Myocyte (in vitro differentiated cells): ENCODE data around the gene NKIRAS2. TPM values are rescaled to one million over a fixed set of nuclear protein-coding genes. Genes with fewer than 3 reads are reported as not detected.
"Not testable (repeated sequence)": the region's sequence is repeated elsewhere in the genome, so short reads cannot be mapped to it uniquely, and the experiment has no call there.

Experiments
- DNase-seq: peaks from one replicate; pipeline ENCODE4 v3.0.0-alpha.2; 2012; ENCODE audit warnings: low read depth
- total RNA-seq: library from RNA; depleted of rRNA; stranded (reverse); fragments of >200 nt; gene quantifications from 2 replicates; pipeline ENCODE4 v1.2.3, GENCODE V29; 2014

The NKIRAS2 gene
- total RNA-seq, 1 donor from 2014 or later = 72.2 TPM

DNA sequence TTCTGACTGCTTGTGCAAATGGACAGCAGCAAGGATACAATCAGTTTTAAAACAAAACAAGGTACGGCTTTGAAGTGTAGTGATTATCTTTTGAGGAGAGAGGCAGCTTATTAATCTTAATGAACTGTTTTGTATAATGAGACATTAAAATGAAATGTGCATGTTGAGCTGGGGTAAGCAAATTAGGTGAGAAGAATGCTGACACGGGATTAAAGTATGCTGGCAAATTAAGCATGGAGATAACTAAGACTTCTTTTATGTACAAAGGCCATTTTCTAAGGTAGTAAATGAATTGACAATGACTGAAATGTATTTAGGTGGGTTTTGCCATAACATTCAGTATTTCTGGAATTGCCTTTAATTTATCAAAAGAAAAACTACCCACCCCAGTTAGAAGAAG, 21.4 kb upstream of the NKIRAS2 start:
- no peak for DNase-seq

DNA sequence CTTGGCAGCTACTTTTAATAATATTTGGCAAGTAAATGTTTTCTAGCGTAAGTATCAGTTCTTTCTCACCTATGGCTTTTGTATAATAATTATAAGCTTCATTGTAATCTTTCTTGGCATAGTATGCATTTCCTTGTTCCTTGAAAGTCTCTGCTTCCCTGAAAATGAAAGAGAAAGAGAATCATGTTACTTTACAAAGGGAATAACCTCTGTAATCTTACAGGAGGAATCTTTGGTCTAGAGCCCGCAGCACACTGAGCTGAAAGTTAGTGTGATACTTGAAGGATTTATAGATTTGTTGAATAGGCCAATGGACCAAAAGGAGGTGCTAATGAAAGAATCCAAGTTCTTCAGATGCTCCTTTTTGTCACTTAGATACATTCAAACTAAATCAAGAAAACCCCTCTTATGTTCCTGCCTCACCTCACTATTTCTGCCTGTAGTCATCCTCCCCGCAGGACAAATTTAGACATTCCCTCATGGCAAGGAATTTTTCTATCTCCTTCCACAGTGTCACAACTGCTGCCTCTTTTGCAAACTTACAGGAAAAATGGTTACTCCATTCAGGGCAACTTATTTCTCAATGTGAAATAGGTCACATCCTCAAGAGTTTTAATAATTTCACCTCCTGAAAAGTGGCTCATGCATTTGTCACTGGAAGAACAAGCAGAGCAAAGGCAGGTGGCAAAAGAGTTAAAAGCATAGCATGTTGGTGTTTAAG, 19.3 kb upstream of the NKIRAS2 start:
- no peak for DNase-seq

DNA sequence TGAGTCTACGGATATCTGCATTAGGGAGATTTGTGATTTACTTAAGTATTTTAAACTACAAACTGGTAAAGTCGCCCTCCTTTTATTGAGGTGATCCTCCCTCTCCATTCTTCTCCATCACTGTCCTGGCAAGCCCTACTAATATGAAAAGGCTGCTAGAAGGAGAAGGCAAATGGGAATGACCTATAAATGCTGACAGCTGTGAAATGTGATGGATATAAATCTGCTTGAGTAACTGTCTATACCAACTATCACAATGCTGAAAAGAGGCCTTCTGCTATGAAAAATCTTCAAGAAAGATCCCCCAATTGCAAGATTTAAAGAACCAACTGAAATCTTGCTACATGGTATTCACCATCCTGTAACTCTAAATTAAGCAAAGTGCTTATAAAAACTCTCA, 18.2 kb upstream of the NKIRAS2 start:
- no peak for DNase-seq

DNA sequence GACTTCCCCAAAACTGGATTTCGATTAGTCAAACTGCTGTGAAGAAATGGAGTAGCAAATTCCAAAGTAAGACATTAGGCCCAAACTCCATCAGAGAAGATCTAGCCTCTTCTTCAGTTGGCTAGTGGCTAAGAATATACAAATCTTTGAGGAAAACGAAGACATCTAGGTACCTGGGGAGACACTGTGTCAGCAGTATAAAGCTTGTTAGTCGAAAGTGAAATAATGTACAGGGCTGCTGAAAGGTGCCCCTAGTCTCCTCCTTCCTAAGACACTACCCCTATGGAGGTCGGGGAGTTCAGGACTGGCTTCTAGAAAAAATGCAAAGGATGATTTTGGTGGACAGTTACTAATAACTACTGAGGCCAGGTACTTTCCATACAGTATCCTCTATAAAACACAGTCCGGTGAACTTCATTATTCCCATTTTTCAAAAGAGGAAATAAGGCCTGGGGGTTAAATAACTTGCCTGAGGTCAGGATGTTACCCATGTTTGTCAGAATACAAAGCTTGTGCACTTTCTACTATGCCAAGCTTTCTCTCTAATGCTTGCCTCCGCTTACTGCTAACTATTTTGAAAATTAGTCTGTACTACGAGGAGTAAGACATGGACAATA, 17.6 kb upstream of the NKIRAS2 start:
- no peak for DNase-seq

DNA sequence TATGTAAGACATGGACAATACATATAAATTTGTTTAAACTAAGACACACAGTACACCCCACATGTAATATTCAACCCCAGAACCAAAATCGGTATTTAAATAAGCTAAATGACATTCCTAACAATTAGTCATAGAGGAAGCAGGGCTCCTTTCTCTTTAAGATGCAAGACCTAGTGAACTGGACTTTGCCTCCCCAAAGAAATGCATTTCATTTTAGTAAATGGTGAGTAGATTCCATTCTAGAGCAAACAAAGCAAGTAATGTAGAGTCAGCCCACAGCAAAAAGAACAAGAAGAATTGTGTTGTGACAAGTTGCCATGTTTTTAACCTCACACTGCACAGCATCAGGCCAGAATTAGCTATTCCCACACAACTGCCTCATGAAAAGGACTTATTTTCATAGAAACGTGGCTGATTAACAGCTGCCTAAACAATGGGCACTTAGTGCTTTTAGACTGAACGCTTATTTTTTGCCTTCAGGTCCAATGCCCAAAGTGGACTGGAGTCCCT, 17.0 kb upstream of the NKIRAS2 start:
- no peak for DNase-seq

DNA sequence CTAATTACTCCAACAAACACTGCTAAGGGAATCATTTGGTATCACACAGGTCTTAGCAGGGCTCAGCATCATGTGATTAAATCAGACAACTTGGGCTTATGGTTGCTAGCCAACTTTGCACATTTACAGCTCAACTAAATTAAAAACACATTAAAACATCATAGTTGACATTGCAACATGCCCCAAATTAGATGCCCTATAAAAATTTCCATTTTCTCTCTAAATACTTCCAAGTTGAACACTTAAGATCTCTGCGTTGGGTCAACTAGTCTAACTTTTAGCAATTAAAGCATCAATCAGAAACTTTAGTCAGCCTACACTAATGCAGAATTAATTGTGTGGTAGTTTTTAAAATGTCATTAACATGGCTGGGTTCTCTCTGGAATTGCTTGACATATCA, 14.7 kb upstream of the NKIRAS2 start:
- DNase-seq = no peak

DNA sequence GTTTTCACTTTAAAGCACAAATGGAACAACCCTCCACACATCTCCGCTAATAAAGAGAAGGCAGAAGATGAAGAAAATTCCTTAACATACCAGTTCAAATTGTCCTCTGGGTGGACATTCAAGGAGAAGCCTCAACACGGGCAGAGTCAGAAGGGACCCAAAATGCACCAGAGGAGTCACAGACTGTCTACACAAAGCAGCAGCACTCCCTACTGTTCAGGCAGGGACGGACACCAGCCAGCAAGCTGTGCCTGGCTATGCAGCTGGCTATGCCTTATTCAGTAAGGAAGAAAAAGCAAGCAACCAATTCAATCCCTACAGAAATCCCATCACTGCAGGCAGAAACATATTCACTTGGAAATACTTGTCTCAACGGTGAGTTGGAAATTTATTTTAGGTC, 10.7 kb upstream of the NKIRAS2 start:
- DNase-seq = no peak

DNA sequence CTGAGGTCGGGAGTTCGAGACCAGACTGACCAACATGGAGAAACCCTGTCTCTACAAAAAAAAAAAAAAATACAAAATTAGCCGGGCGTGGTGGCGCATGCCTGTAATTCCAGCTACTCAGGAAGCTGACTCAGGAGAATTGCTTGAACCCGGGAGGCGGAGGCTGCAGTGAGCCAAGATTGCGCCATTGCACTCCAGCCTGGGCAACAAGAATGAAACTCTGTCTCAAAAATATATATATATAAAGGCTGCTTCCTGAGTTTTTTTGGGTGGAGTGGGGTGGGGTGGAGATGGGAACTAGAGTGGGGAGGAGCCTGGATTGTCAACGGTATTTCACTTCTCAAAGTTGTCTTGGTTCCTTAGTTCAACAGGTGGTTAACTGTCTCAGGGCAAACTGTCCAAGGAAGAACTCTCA, 9.6 kb upstream of the NKIRAS2 start:
- not testable (repeated sequence) for DNase-seq

DNA sequence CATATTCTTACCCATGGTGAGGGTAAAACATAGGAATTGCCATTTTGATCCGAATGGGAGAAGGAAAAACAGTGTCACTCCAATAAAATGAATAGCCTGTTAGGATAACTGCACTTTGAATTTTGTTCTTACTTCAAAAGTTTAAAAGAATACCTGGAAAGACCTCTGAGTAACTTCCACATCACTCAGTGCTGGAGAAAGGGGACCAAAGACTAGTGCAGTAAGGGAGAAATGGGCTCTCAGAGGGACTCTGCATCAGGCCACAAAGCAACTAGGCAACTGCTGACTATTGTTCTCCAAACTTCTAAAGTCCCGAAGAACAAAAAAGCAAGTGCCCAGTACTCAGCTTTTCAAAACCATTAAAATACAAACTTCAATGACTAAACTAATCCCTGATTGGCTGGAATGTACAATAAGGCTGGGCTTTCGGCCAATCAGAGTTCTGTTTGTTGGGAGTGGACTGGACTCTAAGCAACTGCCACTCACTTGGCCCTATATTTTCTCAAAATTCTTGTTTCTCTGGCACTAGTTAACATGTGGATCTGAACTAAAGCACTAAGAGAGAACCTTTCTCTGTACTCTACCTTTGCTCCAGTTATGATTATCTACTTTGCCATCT, 8.9 kb upstream of the NKIRAS2 start:
- no peak for DNase-seq

DNA sequence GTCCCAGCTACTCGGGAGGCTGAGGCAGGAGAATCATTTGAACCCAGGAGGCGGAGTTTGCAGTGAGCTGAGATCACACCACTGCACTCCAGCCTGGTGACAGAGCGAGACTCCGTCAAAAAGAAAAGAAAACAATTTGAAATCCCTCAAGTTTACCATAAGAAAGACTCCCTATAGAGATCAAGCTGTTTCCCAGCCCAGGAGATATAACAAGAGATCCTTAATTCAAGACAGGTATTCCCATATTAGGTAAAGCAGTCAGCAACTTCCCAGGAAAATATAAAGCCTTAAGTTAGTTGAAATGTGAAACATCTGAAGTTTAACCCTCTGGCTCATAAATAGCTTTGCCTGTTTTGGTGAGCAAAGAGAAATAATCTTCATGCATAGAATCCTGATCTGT, 7.5 kb upstream of the NKIRAS2 start:
- not testable (repeated sequence) for DNase-seq

DNA sequence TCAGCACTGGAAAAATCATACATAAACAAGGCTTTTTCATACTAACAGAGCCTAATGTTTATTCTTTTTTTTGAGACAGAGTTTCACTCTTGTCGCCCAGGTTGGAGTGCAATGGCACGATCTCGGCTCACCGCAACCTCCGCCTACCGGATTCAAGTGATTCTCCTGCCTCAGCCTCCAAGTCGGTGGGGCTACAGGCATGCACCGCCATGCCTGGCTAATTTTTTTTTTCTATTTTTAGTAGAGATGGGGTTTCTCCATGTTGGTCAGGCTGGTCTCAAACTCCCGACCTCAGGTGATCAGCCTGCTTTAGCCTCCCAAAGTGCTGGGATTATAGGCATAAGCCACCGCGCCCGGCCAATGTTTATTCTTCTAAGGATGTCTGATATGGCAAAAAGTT, 6.2 kb upstream of the NKIRAS2 start:
- not testable (repeated sequence) for DNase-seq

DNA sequence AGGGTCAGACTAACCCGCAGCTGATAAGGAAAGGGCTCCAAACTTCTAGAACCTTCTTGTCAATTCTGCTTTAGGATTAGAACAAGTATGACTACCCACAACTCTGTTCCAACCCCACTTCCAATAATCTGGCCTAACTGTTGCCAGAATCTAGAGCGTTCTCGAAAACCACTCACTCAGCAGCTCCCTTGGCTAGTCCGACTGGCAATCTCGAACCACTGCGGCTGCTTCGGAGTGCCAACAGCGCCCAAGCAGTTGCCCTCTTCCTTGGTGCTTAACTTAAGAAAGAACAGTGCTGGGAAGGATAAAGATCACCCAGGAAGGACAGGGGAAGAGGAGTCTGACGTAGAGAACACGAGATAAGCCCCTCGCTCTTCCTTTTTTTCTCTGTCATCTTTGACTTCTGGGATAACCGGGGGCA, 3.5 kb upstream of the NKIRAS2 start:
- DNase-seq = peak; percentile 44

DNA sequence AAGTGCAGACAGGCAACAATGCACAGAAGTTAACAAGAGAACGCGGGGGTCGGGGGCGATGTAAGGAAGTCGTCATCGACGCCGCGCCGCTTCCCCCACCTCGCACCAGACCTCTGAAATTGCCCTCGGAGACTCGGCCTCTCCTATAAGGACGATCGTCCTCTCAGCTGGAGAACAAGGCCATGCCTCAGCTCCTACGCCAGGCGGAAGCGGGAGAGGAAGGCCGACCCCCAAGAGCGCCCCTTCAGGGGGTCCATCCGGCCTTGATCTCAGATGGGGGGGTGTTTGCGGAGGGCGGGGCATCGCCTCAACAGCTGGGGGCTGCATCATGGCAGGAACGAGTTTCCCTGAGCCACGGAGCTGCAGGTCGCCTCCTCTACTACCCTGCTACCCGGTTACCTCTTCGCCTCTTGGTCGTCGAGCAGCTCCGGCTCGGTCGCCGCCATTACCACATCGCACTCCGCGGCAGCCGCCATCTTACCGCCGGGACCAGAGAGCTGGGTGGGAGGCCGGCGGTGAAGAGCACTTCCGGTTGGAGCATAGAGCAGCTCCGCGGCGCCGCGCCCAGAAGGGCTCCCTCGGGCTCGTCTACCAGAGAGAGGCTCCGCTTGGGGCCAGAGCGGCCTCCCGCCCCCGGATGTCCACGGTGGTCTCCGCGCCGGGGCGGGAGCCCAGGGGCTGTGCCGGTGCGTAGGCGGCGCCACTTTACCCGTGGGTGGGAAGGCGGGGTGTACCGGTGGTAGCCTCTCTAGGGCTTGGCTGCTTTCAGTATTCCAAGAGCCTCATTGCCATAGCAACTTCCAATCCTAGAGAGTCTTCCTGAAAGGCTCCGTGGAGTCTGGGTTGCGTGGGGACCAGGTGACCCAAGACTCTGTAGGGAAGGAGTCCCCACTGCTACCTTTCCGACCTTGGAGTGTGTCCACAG, 2.7 kb upstream of the NKIRAS2 start, which contains the start of gene DNAJC7:
Gene DNAJC7 (minus strand): TSS at position 499 of the 925 bp plus-strand sequence. CDS start 23 bp downstream, at position 476.
- peak; percentile 92 for DNase-seq

DNA sequence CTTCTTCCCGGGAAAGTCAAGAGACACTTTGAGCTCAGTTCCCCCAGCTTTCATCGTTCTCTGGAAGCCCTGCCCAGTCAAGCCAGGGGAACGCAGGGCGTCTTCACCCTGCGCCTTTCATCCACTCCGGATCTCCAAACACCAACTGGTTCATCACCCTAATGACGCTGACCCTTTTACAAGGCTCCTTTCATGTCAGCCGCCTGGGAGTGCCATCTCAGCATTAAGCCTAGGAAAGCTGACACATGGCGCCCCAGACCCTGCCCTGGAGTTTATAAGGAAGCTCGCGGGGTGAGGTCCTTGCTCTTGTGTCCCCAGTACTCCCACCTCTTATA, 2.1 kb upstream of the NKIRAS2 start:
- no peak for DNase-seq

DNA sequence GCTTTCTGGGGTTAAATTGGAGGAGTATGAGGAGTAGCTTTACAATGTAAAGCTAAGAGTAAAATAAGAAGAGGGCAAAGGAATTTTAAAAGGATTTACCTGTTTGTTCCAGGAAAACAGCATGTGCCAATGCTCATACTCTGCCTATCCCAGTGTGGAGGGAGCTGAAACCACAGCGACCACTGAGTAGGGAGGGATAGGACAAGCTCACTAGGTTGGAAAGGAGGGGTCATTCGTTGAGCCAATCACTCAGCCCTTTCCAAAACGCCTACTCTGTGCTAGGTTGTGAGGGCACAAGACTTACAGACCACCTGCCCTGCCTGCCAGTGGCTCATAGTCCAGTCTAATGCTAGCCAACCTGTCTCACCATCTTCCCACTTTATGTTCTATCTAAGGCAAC, 1.6 kb upstream of the NKIRAS2 start:
- DNase-seq = no peak

DNA sequence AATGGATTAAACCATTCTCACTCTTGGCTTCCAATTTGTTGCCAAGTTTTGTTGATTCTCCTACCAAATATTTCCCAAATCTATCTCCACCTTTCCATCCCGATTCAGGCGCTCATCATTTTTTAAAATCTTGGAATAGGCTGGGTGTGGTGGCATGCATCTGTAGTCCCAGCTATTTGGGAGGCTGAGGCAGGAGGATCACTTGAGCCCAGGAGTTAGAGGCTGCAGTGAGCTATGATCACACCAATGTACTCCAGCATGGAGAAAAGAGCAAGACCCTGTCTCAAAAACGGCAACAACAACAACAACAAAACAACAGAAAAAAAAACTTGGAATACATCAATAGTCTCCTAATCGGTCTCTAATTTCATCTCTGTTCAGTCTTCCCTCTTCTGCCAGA, 902 bp upstream of the NKIRAS2 start:
- DNase-seq = no peak

DNA sequence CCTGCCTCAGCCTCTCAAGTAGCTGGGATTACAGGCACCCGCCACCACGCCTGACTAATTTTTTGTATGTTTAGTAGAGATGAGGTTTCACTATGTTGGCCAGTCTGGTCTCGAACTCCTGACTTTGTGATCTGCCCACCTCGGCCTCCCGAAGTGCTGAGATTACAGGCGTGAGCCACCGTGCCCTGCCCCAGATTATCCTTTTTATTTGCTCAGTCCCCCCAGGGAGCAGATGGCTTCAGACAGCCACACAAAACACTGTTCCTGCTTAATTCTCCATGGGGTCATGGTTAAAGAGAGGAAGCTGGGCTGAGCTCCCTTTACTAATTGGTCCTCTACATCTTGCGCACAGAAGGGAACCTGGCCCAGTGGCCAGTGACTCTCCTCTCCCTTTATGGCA, 955 bp downstream of the NKIRAS2 start:
- not testable (repeated sequence) for DNase-seq

DNA sequence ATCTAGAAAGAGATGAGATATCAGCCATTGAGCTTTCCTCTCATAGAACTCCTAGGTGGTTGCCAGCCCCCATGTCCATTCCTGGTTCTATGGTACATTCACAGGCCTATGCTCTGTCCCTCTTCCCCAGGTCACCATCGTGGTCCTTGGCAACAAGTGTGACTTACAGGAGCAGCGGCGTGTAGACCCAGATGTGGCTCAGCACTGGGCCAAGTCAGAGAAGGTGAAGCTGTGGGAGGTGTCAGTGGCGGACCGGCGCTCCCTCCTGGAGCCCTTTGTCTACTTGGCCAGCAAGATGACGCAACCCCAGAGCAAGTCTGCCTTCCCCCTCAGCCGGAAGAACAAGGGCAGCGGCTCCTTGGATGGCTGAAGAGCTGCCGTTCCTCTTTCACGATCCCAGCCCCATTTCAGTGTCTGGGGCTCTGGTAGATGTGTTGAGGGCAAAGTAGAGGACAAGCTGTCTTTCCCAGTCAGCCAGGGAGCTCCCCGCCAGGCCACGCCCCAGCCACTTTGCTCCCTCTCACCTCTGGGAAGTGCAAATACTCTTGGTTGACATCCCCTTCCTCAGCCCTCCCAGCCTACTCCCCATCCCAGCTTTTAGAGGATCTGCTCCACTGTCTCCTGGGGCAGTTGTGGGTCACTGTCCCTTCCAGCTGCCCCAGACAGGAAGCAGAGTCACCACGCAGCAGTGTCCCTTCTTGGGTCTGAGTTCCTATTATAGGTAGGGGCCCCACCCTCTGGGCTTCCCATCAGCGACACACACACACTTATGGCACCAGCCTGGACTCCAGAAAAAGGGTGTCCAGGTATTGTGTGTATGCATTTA, 3.8 kb downstream of the NKIRAS2 start:
- no peak for DNase-seq

DNA sequence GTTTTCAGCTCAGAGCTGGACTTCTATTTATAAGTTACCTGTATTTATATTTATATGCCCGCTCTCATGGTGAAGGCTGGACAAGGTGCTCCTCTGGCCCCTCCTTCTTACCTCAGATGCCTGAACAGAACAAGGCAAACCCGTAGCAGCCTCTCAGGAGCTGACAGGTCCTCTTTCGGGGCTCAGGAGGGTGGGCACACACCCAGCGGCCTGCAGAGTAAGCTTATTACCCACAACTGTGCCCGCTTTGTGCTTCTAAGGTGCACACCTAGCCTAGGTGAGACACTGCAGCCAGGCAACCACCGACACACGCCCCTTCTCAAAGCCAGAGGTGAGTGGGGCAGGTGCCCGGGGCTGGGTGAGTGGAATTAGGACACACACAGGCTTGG, 5.3 kb downstream of the NKIRAS2 start:
- no peak for DNase-seq

DNA sequence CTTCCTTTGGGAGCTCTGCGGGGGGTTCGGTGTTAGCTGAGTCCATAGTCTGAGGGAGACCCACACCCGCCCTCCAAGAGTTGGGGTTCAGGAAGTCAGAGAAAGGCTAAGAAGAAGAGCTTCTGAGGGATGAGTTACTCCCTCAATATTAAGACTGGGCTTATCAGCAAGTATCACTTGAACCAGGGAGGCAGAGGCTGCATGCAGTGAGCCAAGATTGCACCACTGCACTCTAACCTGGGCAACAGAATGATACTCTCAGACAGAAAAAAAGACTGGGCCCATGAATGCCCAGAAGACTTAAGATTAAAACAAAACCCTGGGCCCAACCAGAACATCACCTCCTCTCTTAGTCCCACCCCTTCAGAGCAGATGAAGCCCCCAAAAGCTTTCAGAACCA, 6.0 kb downstream of the NKIRAS2 start:
- no peak for DNase-seq
